ENCODE measurements around the gene SEZ6. TPM values are rescaled to one million over a fixed set of nuclear protein-coding genes. Genes with fewer than 3 reads are reported as not detected.
A peak's percentile ranks its signal among the peaks of the same experiment; 100 is the strongest.

The SEZ6 gene
- total and polyA plus RNA-seq, 2 of the 4 experiments (the other 2 are of a cell fraction) = not detected

DNA sequence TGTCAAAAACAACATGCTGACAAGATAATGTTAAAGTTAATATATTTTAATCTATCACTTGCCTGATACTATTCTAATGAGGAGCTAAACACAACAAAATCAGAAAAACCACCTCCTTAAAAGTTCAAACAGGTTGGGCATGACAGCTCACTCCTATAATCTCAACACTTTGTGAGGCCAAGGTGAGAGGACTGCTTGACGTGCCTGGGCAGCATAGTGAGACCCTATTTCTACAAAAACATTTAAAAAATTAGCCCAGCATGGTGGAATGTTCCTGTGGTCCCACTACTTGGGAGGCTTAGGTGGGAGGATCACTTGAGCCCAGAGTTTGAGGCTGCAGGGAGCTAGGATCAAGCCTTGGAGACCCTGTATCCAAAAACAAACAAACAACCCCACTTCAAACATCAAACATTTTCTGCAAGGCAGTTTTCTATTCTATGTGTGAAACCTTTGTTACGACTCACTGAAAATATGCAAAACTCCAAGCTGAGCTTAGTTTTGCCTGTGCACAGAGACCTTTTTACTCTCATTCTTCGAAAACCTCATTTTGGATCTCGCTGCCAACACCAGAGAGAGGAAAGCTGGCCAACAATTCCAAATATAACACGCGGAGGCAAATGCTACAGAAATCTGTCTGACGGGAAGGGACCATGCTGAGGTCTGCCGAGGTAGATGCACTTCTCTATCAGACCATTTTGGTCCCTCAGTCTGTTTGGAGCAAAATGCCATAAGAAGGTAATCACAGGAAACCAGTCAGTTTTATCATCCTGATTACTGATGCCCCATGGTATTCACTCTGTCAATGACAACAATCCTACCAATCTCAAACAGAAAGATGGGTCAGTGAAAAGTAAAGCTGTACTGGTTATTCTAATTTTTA lies 60.7 kb downstream of the SEZ6 start:
- H3K27ac ChIP-seq (ENCODE audit: insufficient read depth, low read length) = peak overlapping the region; percentile 28; the same call in 1 of the 2 replicates
- TF ChIP-seq RCOR1 (IDR thresholded peaks at IDR 0.05; ENCODE audit: insufficient replicate concordance, low read length) (no peak), RAD21 (IDR thresholded peaks at IDR 0.05; ENCODE audit: low read length) (no peak), FOS (IDR thresholded peaks at IDR 0.05; ENCODE audit: low read depth, low read length) (no peak), POLR2A (IDR thresholded peaks at IDR 0.05; ENCODE audit: low read depth, low read length) (no peak), CHD1 (IDR thresholded peaks at IDR 0.05; ENCODE audit: low read depth, low read length) (no peak), MAFK (IDR thresholded peaks at IDR 0.05; ENCODE audit: low read depth, low read length) (no peak), RFX5 (IDR thresholded peaks at IDR 0.05; ENCODE audit: low read depth, low read length) (no peak), MXI1 (IDR thresholded peaks at IDR 0.05; ENCODE audit: borderline replicate concordance, low read depth, low read length) (no peak), BHLHE40 (IDR thresholded peaks at IDR 0.05; ENCODE audit: low read depth, low read length) (no peak), NFE2L2 (IDR thresholded peaks at IDR 0.05; ENCODE audit: low read depth, low read length) (no peak)
- TF ChIP-seq, protein P1, sequence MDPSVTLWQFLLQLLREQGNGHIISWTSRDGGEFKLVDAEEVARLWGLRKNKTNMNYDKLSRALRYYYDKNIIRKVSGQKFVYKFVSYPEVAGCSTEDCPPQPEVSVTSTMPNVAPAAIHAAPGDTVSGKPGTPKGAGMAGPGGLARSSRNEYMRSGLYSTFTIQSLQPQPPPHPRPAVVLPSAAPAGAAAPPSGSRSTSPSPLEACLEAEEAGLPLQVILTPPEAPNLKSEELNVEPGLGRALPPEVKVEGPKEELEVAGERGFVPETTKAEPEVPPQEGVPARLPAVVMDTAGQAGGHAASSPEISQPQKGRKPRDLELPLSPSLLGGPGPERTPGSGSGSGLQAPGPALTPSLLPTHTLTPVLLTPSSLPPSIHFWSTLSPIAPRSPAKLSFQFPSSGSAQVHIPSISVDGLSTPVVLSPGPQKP (IDR thresholded peaks at IDR 0.05; ENCODE audit: borderline replicate concordance, low read depth, low read length) = no peak
- TF ChIP-seq, protein P2, sequence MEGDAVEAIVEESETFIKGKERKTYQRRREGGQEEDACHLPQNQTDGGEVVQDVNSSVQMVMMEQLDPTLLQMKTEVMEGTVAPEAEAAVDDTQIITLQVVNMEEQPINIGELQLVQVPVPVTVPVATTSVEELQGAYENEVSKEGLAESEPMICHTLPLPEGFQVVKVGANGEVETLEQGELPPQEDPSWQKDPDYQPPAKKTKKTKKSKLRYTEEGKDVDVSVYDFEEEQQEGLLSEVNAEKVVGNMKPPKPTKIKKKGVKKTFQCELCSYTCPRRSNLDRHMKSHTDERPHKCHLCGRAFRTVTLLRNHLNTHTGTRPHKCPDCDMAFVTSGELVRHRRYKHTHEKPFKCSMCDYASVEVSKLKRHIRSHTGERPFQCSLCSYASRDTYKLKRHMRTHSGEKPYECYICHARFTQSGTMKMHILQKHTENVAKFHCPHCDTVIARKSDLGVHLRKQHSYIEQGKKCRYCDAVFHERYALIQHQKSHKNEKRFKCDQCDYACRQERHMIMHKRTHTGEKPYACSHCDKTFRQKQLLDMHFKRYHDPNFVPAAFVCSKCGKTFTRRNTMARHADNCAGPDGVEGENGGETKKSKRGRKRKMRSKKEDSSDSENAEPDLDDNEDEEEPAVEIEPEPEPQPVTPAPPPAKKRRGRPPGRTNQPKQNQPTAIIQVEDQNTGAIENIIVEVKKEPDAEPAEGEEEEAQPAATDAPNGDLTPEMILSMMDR (conservative IDR thresholded peaks at IDR 0.05; ENCODE audit: low read depth, low read length) = no peak
- TF ChIP-seq, protein P3, sequence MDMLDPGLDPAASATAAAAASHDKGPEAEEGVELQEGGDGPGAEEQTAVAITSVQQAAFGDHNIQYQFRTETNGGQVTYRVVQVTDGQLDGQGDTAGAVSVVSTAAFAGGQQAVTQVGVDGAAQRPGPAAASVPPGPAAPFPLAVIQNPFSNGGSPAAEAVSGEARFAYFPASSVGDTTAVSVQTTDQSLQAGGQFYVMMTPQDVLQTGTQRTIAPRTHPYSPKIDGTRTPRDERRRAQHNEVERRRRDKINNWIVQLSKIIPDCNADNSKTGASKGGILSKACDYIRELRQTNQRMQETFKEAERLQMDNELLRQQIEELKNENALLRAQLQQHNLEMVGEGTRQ (IDR thresholded peaks at IDR 0.05; ENCODE audit: low read depth, low read length) = no peak

More for the DNA sequence above, 60.7 kb downstream of the SEZ6 start:
- dilution Hi-C loops (cut with HindIII; ENCODE audit: low sequenced_read_pairs, unreplicated experiment) = no loop called here
- Histone ChIP-seq H2AK5ac (ENCODE audit: low read depth, low read length) (peak overlapping the region; percentile 61; the same call in 1 of the 2 replicates), H2AK9ac (replicated peaks; ENCODE audit: low read depth, low read length, poor library complexity) (no peak overlapping the region), H2BK15ac (ENCODE audit: low read depth, low read length) (no peak overlapping the region), H4K20me1 (ENCODE audit: insufficient read depth, low read length) (peaks cover 85% of the 10 kb centered on the region), H3K4me1 (ENCODE audit: control insufficient read depth, insufficient read depth, low read length) (peaks cover 13% of the 10 kb centered on the region), H3K79me1 (ENCODE audit: low read depth in 1 of 2, low read length in 2 of 2) (peaks cover 14 to 57% of the 10 kb centered on the region in 2 experiments; a peak in 3 of 4 replicates), H3K9me3 (ENCODE audit: control insufficient read depth, insufficient read depth, low read length) (no peaks in the 10 kb centered on the region), H2BK5ac (ENCODE audit: low read depth, low read length, poor library complexity, severe bottlenecking) (peak overlapping the region; percentile 65), H3K56ac (ENCODE audit: extremely low read depth, insufficient read depth, low read length) (no peak overlapping the region), H3K4ac (ENCODE audit: low read depth, low read length) (peak overlapping the region; percentile 68), H3K9me1 (ENCODE audit: insufficient read depth, low read length) (peaks cover 17% of the 10 kb centered on the region), H3K4me3 (ENCODE audit: insufficient read depth, low read depth, low read length) (peak overlapping the region; percentile 17; the same call in 1 of the 2 replicates), H3K27me3 (ENCODE audit: control insufficient read depth, insufficient read depth, low read length) (no peaks in the 10 kb centered on the region), H3K18ac (ENCODE audit: low read depth, low read length) (0 out of 2 replicates have a peak overlapping the region, but pooled peaks have one; percentile 58), H4K8ac (ENCODE audit: low read depth in 2 of 2, low read length in 2 of 2) (peak overlapping the region in 1 of 2 experiments; percentile 37; a peak in 1 of 4 replicates), H2BK20ac (ENCODE audit: low read depth, low read length) (peak overlapping the region; percentile 6; the same call in 1 of the 2 replicates), H3K4me2 (ENCODE audit: low read depth, low read length) (peak overlapping the region; percentile 96), H4K91ac (ENCODE audit: insufficient read depth, low read depth, low read length) (no peak overlapping the region), H4K5ac (ENCODE audit: low read depth, low read length) (0 out of 2 replicates have a peak overlapping the region, but pooled peaks have one; percentile 15), H2AFZ (replicated peaks; ENCODE audit: low read length, poor library complexity) (peak overlapping the region; percentile 38), H3K9ac (ENCODE audit: low read depth, low read length) (peak overlapping the region; percentile 21; the same call in 1 of the 2 replicates), H3K14ac (replicated peaks; ENCODE audit: low read depth, low read length) (peak overlapping the region; percentile 59), H3K36me3 (ENCODE audit: control insufficient read depth, insufficient read depth, low read length) (peaks cover 10% of the 10 kb centered on the region), H2BK120ac (ENCODE audit: low read depth, low read length) (peak overlapping the region; percentile 21; the same call in 1 of the 2 replicates), H3K23ac (ENCODE audit: low read depth, low read length) (peak overlapping the region; percentile 62)
- 50% methylated on average over 3 of the region's 8 CpGs; no CpG with 5 or more reads in 1 of the 2 experiments for WGBS, 2 experiments (ENCODE audit: extremely low coverage in 2 of 2, insufficient read length in 1 of 2)
- POLR2A ChIA-PET (ENCODE audit: unreplicated experiment) = interaction anchor here (0.5 kb wide), 1 partner anchor 14 kb away, joined by 3 read pairs; no protein-coding TSS in a partner anchor
- intact Hi-C loops (cut with micrococcal nuclease) = loop anchor here (5.0 kb wide), 1 partner anchor 38 kb away; no protein-coding TSS in a partner anchor
- in situ Hi-C loops (cut with MboI; ENCODE audit: low sequenced_read_pairs) = no loop called here
- peak; percentile 54 for DNase-seq
- CTCF ChIA-PET = interaction anchor here (1.0 to 1.5 kb wide), 2 partner anchors 182 to 218 kb away, joined by 5 read pairs; no protein-coding TSS in a partner anchor
- no peak; the same call in 1 of the 2 replicates for ATAC-seq (ENCODE audit: low read depth)
- no TSS peak for BruUV-seq (replicated peaks)
